Epithelial cell of proximal tubule (primary cell): ENCODE results near the gene ATP8B3. TPM values are rescaled to one million over a fixed set of nuclear protein-coding genes. Genes with fewer than 3 reads are reported as not detected.

ENCODE experiments used
- DNase-seq: peaks from one replicate; pipeline ENCODE4 v3.0.0-alpha.2; 2011; ENCODE audit warnings: low read depth
- H3K4me3 ChIP-seq: 2 replicates; pipeline ENCODE4 v1.5.1; 2011; ENCODE audit warnings: low read depth, mild to moderate bottlenecking, low read length
- CTCF ChIP-seq: conservative IDR thresholded peaks from 2 replicates; pipeline ENCODE4 v1.5.1; 2012; ENCODE audit warnings: low read depth, mild to moderate bottlenecking, low read length
- total RNA-seq: library from RNA; depleted of rRNA; stranded (reverse); fragments of >200 nt; gene quantifications from 2 replicates; pipeline ENCODE4 v1.2.3, GENCODE V29; 2015

Gene ATP8B3
- total RNA-seq, 1 donor from 2014 or later = 1.7 TPM

DNA sequence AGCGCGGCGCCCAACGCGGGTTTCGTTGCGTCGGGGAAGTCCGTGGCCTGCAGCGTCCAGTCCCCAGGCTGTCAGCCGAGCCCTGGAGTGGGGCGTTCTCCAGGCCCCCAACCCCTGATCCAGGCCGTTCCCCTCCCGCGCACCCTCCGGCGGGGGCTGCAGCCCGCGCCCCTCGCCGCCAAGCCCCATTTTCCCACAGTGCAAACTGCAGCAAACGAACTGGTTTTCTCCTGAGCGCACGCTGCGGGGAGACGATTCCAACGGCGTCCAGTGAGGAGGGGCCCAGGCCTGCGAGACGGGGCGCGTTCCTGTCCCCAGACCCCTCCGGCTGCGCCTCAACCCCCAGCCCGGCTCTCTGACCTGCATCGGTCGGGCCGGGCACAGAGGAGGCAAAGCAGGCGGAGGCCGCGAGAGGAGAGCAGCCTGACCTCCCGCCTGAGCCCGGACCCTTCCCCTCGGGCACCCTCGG lies 63.2 kb downstream of the ATP8B3 start:
- H3K4me3 ChIP-seq = peak overlapping the region; percentile 39
- DNase-seq = no peak
- no peak for TF ChIP-seq CTCF

- DNase-seq = no peak
- no peak for TF ChIP-seq CTCF
- peak overlapping the region; percentile 39 for H3K4me3 ChIP-seq
These were observed 63.8 kb downstream of the ATP8B3 start for GRCh38 chr19:1748115-1748872.

- peak; percentile 58 for DNase-seq
- TF ChIP-seq CTCF = no peak
- H3K4me3 ChIP-seq = peak overlapping the region; percentile 39
These were observed 64.6 kb downstream of the ATP8B3 start for GRCh38 chr19:1747285-1748114.

GRCh38 chr19:1746401-1747284 lies 65.4 kb downstream of the ATP8B3 start:
- no peak for TF ChIP-seq CTCF

DNA sequence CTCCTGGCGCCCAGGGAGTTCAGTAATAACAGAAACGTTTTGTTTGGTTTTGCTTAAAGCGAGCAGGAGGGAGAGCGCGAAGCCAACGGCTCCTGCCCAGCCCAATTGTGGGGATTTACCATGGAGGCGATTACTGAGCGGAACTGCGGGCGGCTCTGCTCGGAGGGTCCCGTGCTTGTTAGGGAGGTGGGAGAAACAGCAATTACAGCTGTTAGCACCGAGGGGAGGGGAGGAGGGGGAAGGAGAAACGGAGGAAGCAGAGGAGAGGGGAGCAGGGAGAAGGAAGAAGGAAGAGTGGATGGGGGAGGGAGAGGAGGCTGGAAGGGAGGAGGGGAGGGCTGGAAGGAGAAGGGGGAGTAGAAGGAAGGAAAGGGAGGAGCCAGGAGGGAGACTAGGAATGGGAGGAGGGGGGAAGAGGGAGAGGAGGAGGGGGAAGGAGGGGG lies 66.5 kb downstream of the ATP8B3 start:
- TF ChIP-seq CTCF = no peak
- H3K4me3 ChIP-seq = peak overlapping the region; percentile 38
- DNase-seq = no peak

More at GRCh38 chr19:1746401-1747284, 65.4 kb downstream of the ATP8B3 start:
- DNase-seq = no peak
- H3K4me3 ChIP-seq = no peak overlapping the region

DNA sequence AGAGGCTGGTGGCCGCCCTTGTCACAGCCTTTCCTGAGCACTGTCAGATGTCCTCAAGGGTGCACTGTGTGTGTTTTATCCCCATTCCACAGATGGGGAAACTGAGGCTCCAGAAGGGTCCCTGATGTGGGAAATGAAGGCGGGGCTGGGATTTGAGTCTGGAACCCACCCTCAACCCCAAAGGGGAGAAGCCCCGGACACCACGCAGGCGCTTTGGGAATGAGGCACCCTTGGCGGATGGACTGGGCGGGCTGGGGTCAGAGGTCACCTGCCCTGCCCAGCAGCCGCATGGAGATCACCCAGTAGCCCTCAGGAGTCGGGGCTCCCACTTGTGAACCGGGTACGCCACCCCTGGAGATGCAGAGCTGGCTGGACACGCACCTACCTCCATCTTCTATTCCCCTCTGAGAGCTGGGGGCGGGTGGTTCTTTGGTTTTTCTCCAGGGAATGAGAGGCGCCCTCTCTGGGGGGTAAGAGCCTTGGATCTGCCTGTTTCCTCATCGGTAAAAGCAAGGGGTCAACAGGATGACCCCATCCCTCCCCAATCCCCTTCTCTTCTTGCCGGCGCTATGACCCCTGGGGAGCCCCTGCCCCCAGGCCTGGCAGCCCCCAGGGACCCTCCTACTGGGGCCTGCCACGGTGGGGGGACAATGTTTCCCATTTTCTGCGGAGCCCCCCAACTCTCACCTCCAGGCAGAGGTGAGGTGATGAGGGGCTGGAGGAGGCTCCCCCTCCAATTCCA lies 67.1 kb downstream of the ATP8B3 start:
- peak overlapping the region; percentile 38 for H3K4me3 ChIP-seq
- no peak for TF ChIP-seq CTCF
- DNase-seq = no peak
